HEK293 (cell line): ENCODE results near the gene GFOD1.

Experiments
- TCF7L2 ChIP-seq: IDR thresholded peaks from 2 replicates; pipeline ENCODE4 v1.6.1; 2011; ENCODE audit warnings: low read depth, mild to moderate bottlenecking, inconsistent platforms, low read length, moderate library complexity, borderline replicate concordance
- ZFP3 ChIP-seq: fragments of 450-650 bp; formaldehyde crosslinking; IDR thresholded peaks from 2 replicates; pipeline ENCODE4 v1.5.1; 2016; ENCODE audit warnings: low read depth, missing biosample characterization, missing genetic modification characterization
- ZNF114 ChIP-seq: fragments of 450-650 bp; formaldehyde crosslinking; IDR thresholded peaks from 2 replicates; pipeline ENCODE4 v1.5.0; 2017; ENCODE audit warnings: missing biosample characterization, missing genetic modification characterization
- ZNF24 ChIP-seq: fragments of 450-650 bp; formaldehyde crosslinking; IDR thresholded peaks from 2 replicates; pipeline ENCODE4 v1.5.1; 2016; ENCODE audit warnings: missing biosample characterization, missing genetic modification characterization
- ZNF302 ChIP-seq: fragments of 450-650 bp; formaldehyde crosslinking; IDR thresholded peaks from 2 replicates; pipeline ENCODE4 v1.5.1; 2016; ENCODE audit warnings: missing biosample characterization, missing genetic modification characterization, low read depth
- ZNF544 ChIP-seq: fragments of 450-650 bp; formaldehyde crosslinking; IDR thresholded peaks from 2 replicates; pipeline ENCODE4 v1.5.0; 2017; ENCODE audit warnings: missing biosample characterization, missing genetic modification characterization

DNA sequence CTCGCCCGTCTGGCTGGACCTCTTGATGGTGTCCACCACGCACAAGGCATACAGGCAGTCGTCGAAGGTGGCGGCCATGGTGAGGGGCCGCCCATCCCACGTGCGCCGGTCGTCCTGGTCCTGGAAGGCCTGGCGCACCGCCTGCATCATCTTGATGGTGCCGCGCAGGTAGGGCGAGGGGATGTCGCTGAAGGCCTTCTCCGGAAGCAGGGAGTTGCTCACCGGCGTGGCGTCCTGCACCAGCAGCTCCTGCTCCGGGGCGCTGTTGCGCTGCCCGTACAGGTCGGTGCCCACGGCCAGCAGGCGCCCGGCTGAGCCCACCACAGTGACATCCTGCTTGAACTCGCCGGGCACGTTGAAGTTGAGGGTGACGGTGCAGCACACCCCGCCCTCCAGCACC, 122.6 kb downstream of the GFOD1 start:
- TF ChIP-seq ZNF302, result no peak
- TF ChIP-seq ZNF544, result no peak
- TF ChIP-seq ZNF24 (tag by site-specific recombination), result no peak
- no peak for TF ChIP-seq TCF7L2
- TF ChIP-seq ZNF114 (tag by site-specific recombination), result no peak
- TF ChIP-seq ZFP3 (tag by site-specific recombination), result no peak
